ENCODE measurements around the gene POLR3E.
A peak's percentile ranks its signal among the peaks of the same experiment; 100 is the strongest.

POLR3E gene, protein sequence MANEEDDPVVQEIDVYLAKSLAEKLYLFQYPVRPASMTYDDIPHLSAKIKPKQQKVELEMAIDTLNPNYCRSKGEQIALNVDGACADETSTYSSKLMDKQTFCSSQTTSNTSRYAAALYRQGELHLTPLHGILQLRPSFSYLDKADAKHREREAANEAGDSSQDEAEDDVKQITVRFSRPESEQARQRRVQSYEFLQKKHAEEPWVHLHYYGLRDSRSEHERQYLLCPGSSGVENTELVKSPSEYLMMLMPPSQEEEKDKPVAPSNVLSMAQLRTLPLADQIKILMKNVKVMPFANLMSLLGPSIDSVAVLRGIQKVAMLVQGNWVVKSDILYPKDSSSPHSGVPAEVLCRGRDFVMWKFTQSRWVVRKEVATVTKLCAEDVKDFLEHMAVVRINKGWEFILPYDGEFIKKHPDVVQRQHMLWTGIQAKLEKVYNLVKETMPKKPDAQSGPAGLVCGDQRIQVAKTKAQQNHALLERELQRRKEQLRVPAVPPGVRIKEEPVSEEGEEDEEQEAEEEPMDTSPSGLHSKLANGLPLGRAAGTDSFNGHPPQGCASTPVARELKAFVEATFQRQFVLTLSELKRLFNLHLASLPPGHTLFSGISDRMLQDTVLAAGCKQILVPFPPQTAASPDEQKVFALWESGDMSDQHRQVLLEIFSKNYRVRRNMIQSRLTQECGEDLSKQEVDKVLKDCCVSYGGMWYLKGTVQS
- 84.8 to 133 (median 114) reads per million in 4 experiments for total RNA-seq

DNA sequence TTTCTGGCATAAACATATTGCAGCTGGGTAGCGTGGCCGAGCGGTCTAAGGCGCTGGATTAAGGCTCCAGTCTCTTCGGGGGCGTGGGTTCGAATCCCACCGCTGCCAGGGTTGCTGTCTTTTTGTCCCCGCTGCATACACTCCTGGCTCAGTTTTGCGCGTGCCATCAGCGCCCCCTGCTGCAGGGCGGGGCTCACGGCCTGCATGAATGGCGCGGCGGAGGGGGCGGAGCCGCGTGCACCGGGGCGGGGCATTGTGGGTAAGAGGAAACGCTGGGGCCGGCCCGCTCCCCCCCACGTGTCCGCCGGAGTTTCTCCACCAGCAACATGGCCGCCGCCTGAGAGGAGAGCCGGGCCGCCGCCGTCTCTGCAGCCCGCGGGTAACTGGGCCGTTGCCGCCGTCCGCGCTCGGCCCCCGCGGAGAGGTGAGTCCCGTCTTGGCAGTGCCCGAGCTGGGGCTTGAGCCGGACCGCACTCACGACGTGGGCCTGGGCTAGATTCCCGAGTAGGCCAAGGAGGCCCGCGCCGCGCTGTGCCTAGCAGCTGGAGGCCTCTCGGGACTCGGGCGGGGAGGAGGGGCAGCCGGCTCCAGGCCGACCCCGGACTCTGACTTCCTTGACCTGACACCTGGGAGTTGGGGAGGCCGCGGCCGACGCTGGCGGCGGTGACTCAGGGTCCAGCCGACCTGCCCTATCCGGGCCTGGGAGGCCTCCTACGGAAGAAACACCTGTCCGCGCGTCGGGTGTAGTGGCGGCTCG, at the start of gene POLR3E:
POLR3E (plus strand) TSS at position 296 of the 757 bp plus-strand sequence. CDS start 5,560 bp downstream, outside the sequence.
- DNase-seq: peak; percentile 100

DNA sequence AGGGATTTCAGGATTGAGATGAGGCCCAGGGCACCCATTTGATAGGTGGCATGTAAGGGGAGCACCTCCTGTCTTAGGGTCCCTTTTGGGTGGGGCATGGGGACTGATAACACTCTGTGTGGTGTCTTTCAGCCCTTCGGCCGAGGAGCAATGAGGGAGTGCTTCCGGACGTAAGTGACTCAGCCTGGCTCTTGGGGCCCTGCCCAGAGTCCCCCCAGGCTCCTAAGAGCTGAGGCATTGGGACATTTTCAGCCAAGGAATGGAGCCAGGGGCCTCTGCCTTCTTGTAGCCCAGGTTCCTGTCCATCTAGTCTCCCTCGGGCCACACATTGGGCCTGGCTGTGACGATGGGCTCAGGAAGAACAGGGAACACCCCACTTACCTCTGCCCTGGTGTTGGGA, 46.7 kb upstream of the POLR3E start:
- no peak for DNase-seq

- DNase-seq: no peak
Measured at GRCh38 chr16:22252317-22252716, 44.9 kb upstream of the POLR3E start.

DNA sequence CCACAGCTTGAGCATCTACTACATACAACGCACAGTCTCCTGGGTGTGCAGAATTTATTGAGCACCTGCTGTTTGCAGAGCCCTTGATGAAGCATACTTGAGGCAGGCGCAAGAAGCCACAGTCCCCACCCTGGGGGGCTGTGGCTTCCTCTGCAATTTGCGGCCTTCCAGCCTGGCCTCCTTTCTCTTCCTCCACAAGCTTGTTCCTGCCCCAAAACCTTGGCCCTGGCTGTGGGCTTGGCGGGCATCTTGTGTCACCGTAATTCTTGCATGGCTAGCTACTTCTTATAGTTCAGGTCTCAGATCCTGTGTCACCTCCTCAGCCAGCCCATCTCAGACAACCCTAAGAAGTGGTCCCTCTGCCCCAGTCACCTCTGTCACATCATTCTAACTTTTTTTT, 43.9 kb upstream of the POLR3E start:
- DNase-seq: no peak

DNA sequence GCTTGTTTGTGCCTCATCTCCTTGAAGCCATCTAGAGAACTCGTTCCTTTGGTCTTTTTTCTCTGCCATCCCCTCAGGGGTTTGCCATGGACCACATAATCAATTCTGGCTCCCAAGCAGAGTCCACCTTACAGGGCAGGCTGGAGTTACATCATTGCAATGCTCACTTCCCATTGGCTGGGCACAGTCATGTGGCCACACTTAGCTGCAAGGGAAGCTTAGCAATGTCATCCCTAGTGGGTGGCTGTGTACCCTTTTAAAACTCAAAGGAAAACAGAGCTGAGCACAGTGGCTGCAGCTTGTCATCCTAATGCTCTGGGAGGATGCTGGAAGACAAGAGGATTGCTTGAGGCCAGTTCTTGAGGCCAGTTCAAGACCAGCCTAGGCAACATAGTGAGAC, 41.9 kb upstream of the POLR3E start:
- no peak for DNase-seq

- DNase-seq: no peak
Measured at GRCh38 chr16:22257440-22257839, 39.8 kb upstream of the POLR3E start.

DNA sequence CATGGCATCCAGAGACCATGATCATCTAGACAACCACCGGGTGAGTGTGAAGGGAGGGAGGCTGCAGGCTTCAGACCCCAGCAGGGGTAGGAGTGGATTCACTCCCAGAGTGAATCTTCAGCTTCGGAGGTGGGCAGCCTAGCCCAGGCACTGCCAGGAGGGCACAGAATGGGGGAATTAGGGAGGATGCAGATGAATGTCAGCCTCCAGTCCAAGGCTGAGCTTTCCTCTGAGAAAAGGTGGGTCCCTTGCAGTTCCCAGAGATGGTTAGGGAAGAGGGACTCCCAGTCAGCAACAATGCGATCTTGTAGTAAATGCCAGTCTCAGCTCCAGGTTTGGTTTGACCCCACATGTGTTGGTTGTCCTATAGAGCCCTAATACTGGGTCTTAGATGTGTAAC, 36.7 kb upstream of the POLR3E start:
- DNase-seq: no peak

DNA sequence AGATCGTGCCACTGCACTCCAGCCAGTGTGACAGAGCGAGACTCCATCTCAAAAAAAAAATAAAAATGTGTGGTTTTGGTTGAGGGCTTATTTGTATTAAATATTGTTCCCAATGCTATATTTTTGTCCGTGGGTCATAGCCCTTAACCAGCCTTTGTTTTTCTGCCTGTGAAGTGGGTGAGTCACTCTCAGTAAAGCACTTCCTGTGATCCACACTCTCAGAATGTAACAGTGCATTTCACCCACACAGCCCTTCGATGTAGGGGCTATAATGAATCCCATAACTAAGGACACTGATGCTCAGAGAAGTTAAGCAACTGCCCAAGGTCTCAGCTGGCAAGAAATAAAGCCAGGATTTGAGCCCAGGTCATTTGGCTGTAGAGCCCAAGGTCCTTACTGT, 34.7 kb upstream of the POLR3E start:
- DNase-seq: no peak

DNA sequence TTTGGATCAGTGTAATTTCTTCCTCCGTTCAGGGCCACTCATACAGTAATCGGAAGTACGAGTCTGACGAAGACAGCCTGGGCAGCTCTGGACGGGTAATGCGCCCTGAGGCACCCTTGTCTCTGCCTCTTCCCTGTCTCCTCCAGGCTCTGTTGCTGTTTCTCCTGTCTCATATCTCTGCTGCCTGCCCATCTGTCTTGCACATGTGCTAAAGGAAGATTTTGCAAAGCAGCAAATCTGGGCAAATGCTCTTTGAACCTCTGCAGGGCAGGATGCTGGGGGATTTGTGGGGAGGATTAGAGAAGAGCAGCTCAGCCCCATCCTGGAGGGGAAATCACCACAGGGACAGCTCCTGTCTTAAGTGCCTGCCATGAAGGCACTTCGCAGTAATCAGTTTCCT, 32.4 kb upstream of the POLR3E start:
- no peak for DNase-seq

GRCh38 chr16:22265351-22265750, 31.9 kb upstream of the POLR3E start:
- DNase-seq: no peak

DNA sequence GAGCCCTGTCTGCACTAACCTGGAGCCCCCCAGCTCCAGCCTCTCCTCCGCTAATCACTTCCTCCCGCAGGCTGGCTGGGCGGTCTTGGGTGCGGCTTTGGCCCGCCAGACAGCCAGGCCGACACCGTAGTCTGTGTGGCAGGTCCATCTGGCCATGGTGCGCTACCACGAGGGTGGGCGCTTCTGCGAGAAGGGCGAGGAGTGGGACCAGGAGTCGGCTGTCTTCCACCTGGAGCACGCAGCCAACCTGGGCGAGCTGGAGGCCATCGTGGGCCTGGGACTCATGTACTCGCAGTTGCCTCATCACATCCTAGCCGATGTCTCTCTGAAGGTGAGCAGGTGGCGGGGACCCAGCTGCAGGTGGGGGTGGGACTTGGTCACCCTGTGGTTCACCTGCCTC, 30.7 kb upstream of the POLR3E start:
- DNase-seq: no peak

- no peak for DNase-seq
Measured at GRCh38 chr16:22267764-22268163, 29.4 kb upstream of the POLR3E start.

GRCh38 chr16:22270525-22270924, 26.7 kb upstream of the POLR3E start:
- no peak for DNase-seq

- DNase-seq: no peak
Measured at GRCh38 chr16:22272870-22273650, 24.1 kb upstream of the POLR3E start.

DNA sequence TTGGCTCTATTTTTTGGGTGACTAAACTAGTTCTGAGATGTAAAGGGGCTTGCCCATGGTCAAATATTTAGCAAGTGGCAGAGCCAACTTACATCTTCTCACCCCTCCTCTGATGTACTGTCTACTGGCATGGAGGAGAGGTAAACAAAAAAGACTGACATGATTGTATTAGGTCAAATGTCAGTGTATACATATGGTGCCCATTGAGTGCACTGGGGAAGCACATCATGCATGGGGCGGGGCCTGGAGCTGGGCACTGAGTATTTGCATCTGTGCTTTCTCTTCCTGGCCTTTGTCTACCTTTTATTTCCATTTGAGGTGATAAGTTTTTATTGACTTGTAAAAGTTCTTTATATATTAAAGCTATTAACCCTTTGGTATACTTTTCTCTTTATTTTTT, 22.3 kb upstream of the POLR3E start:
- DNase-seq: no peak

DNA sequence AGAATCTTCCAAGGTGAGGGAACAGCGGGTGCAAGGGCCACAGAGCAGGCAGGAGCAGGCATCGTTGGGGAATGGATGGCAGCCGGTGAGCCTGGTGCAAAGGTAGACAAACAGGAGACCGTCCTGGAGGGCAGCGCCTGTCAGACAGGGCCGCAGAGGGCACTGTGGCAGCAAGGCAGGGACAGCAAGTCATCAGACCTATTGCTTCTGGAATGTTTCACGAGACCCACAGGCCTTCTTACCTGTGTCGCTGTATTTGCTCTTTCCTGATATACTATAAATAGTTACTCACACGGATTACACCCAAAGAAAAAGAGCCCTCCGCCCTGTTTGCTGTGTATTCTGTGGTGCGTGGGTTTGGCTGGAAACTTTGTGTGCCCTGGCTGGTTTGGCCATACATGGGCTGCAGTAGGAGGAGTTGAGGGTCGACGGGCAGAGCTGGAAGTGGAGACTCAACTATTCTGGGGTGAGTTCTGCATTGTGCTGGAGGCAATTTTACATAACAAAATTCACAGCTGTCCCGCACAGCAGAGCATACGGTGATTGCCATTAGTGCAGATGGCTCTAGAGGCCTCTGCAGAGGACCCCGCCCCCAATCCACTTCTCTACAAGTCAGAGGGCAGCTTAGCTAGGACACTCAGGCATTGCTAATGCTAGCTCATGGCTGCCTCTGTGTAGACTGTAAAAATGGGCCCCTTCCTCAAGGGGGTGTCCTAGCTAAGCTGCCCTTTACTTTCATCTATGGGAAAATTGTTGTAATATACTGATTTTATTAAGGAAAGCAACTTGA, 18.6 kb upstream of the POLR3E start:
- no peak for DNase-seq

- DNase-seq: no peak
Measured at GRCh38 chr16:22282254-22282892, 14.8 kb upstream of the POLR3E start.

- no peak for DNase-seq
Measured at GRCh38 chr16:22284637-22285036, 12.6 kb upstream of the POLR3E start.

GRCh38 chr16:22285080-22285479, 12.1 kb upstream of the POLR3E start:
- no peak for DNase-seq

- no peak for DNase-seq
Measured at GRCh38 chr16:22291020-22291419, 6.2 kb upstream of the POLR3E start.

DNA sequence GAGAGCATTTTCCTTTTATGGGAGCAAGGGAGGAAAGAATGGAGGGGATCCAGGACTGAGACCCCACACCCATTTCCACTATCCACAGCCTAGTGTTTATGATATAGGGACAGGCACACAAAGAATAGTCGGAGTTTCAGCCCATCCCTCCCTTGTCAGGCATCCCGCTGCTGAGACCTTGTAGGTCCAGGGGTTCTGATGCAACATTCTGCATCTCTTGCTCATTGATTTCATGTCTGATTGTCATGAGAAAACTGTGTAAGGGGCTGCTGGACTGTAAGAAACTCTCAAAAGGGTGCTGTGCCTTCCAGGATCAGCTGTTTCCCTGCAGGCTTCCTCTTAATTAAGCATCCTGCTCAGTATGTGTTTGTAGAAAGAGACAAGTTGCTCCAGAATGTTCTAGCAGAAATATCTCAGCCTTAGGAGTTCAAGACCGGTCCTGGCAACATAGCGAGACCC, 5.3 kb upstream of the POLR3E start:
- no peak for DNase-seq

All from effector CD8-positive, alpha-beta T cell (primary cell).